22Rv1 (cell line): ENCODE measurements around the gene TEX11.
A peak's percentile ranks its signal among the peaks of the same experiment; 100 is the strongest.

Source experiments
- H3K27ac ChIP-seq: fragments of 450-650 bp; 2 replicates; pipeline ENCODE4 v1.5.1; 2017
- CTCF ChIP-seq: fragments of 450-650 bp; IDR thresholded peaks from 2 replicates; pipeline ENCODE4 v1.5.1; 2017; ENCODE audit warnings: mild to moderate bottlenecking
- ZFX ChIP-seq: fragments of 450-650 bp; IDR thresholded peaks from 2 replicates; pipeline ENCODE4 v1.6.1; 2017; ENCODE audit warnings: antibody characterized with exemption, borderline replicate concordance

Gene TEX11

GRCh38 chrX:70482300-70482699 lies 426.2 kb downstream of the TEX11 start:
- no peak for TF ChIP-seq ZFX
- TF ChIP-seq CTCF = no peak
- no peak overlapping the region for H3K27ac ChIP-seq

GRCh38 chrX:70481471-70482270 lies 426.8 kb downstream of the TEX11 start:
- peak overlapping the region; percentile 82 for H3K27ac ChIP-seq
- no peak for TF ChIP-seq CTCF
- no peak for TF ChIP-seq ZFX

- TF ChIP-seq ZFX = no peak
- TF ChIP-seq CTCF = no peak
- peak overlapping the region; percentile 82 for H3K27ac ChIP-seq
Observed at GRCh38 chrX:70480660-70481018, 427.9 kb downstream of the TEX11 start.

- TF ChIP-seq CTCF = no peak
- no peak for TF ChIP-seq ZFX
- H3K27ac ChIP-seq = peak overlapping the region; percentile 82
Observed at GRCh38 chrX:70479922-70480659, 428.4 kb downstream of the TEX11 start.

DNA sequence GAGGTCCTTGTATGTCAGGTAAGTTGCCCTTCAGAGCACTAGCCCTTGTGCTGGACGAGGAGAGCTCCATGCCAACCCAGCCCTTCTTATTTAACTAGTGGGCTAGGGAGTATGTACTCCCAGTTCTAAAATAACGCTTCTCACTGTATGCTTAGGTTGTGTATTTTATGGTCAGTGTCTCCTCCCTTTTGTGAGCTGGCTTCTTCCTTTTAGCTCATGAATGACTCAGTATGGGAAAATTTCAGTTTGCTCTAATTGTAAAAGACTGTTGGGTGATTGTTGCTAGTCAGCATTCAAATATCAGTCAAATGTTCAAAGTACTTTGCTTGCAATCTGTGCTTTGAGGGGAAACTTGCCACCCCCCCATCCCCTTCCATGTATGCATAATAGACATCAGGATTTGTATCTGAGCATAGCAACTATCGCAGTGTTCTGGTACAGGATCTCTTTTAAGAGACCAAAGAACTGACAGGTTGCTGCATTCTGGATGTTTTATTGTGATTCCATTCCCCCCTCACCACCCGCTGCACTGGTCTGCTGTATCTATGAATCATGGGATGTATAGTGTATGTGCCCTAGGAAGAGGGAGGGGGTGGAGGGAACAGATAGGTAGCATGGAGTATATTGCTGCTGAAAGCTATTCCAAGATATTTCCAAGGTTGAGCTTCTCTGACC lies 429.1 kb downstream of the TEX11 start:
- TF ChIP-seq ZFX (no peak), CTCF (no peak)
- peak overlapping the region; percentile 82 for H3K27ac ChIP-seq
